GM12874 (cell line): ENCODE measurements around the gene VSTM2L.

ENCODE experiments used
- TF ChIP-seq, protein P1 (sequence below): IDR thresholded peaks from 2 replicates; pipeline ENCODE4 v1.5.1; 2011; ENCODE audit warnings: low read depth, mild to moderate bottlenecking, control low read depth, low read length, moderate library complexity; ENCODE audit not compliant: insufficient read depth

The VSTM2L gene

GRCh38 chr20:37902504-37903313 lies at the start of gene VSTM2L:
Gene VSTM2L (plus strand): TSS chr20:37903127. CDS start chr20:37903351, 224 bp downstream.
- TF ChIP-seq, protein P1, sequence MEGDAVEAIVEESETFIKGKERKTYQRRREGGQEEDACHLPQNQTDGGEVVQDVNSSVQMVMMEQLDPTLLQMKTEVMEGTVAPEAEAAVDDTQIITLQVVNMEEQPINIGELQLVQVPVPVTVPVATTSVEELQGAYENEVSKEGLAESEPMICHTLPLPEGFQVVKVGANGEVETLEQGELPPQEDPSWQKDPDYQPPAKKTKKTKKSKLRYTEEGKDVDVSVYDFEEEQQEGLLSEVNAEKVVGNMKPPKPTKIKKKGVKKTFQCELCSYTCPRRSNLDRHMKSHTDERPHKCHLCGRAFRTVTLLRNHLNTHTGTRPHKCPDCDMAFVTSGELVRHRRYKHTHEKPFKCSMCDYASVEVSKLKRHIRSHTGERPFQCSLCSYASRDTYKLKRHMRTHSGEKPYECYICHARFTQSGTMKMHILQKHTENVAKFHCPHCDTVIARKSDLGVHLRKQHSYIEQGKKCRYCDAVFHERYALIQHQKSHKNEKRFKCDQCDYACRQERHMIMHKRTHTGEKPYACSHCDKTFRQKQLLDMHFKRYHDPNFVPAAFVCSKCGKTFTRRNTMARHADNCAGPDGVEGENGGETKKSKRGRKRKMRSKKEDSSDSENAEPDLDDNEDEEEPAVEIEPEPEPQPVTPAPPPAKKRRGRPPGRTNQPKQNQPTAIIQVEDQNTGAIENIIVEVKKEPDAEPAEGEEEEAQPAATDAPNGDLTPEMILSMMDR: no peak

DNA sequence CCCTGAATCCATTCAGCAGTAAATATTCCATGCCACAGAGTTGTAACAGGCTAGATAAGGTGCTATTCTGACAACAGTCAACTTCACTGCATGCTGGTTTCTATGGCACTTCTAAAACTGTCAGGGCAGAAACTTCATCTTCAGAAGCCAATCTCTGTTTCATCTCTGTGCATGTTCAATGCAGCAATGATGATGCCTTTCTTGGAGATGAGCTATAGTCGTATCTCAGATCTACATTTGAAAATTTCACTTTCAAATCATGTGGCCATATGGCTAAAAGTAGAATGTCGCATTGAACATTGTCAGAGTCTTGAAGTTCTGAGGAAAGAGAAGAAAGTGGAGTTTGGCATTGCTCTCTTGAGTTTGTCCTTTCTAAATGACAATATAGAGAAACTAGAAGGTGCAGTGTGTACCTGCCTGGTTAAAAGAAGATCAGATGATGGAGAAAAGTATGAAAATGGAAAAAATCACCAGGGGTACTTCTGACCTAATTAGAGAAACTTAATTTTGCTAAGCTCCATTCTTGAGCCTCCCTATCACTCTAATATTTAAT lies 49.0 kb upstream of the VSTM2L start:
- TF ChIP-seq, protein P1: no peak

DNA sequence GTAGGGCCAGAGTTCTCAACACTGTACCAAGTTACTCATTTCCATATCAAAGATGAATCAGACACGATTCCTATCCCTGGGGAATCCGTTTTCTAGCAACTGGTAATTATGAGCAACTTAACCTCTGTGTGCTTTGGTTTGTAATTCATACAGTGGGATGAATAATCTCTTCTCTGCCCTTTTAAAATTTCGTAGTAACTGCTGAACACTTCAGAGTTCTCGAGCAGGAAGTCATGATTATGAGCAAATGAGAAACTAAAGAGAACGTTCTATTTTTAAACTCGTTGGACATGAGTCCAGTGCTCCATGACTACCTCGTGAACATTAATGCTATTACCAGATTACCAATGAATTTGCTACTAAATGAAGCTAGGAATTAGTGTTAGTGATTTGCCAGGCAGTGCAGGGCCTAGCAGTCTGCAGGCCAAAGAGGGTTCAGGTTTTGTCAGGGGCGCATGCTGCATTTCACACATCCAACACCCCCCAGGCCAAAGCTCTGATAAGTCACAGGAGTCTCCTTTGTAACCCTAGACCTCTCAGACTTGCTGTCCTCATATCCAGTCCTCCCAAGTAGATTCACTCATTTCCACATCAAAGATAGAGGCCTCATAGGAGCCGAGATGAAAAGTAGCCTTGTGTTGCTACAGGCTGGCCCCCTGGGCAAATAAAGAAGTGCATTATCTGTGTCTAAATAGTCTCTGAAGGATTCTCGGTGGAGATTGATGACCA lies 45.8 kb upstream of the VSTM2L start:
- TF ChIP-seq, protein P1: no peak

DNA sequence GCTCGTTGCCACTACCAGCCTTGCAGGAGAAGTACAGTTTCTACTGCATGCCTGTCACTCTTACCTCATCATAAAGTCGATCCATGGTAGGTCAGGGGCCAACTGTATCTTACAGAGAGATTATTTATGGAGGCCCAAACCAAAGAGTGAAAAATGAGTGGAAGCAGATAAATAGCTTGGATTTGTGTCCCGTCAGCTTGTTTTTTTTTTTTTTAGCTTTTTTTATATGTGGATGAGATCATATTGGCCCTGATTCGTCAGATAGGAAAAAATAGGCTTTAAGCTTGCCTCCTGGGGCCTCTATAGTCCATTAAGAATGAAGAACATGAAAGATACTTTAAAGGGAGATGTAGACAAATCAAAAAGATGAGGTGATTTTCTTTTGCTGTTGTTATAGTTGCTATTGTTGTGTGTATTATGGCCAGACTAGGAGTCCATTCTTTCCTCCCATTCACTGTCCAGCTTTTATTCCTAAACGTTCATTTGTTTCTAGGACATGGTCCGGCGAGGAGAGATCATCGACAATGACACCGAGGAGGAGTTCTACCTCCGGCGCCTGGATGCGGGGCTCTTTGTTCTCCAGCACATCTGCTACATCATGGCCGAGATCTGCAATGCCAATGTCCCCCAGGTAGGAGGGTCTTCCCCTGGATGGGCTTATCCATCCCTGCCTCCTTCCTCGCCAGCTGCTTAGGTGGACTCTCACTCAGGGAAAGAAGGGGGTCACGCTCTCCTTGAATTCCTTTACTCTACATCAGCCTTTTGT lies 43.3 kb upstream of the VSTM2L start:
- TF ChIP-seq, protein P1: no peak

- TF ChIP-seq, protein P1: no peak
Measured at GRCh38 chr20:37863289-37863688, 39.6 kb upstream of the VSTM2L start.

DNA sequence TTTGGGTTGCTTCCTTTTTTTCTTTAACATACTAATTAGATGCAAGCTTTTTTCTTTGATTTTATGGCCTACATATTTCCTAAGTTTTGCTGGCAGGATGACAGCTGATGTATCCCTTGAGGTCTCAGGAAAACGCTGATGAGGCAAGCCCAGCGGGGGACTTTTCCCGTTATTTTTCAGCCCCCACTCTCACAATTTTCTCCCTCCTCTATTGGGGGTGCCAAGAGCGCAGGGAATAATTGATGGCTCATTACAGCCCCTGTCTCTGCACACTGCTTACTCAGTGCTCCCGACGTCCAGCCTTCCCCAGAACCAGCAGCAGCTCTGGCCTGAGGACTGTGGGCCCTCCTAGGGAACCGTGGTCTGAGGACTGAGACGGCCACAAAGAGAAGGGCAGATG lies 38.6 kb upstream of the VSTM2L start:
- TF ChIP-seq, protein P1: no peak

DNA sequence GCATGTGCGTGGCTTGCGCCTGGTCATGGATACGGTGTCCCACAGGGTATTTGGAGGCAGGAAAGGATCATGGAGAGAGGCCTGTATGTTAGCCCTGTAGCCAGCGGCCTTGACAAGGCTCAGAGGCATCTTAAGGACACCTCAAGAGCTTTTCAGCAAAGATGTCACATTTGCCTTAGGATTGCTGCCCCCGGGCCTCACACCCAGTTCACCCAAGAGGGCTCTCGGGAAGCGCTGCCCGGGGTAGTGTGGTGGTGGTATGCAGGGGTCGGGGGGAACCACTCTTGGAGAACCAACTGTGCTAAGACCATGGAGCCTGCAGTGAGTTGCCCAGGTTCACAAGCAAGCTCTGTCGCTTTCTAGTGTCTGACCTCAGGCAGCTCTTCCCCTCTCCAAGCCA lies 36.9 kb upstream of the VSTM2L start:
- TF ChIP-seq, protein P1: no peak
